ENCODE measurements around the gene DSPP. TPM values are rescaled to one million over a fixed set of nuclear protein-coding genes. Genes with fewer than 3 reads are reported as not detected.

Gene DSPP
- total RNA-seq, 1 experiment from 2014 or later: not detected

DNA sequence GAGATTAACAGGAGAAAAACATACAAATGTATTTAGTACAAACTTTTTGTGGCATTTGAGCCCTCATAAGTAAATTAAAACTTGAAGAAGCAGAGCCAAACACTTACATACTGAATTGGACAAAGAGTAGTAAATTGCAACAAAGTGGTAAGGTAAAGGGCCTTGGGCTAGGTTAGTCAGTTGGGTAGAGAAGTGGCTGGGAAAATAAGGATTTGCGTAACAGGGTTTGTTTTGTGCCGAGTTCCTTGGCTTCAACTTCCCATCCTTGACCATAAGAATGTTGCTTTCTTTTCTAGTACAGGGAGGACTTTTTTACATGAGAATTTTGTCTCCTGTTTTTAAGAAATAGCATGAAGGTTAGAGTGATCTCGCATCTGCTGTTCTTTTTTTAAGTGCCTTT is 33.3 kb upstream of the DSPP start:
- Mint-ChIP-seq H3K4me3 (no peak overlapping the region), H3K4me1 (peaks cover 22% of the 10 kb centered on the region), H3K27ac (no peak overlapping the region), H3K27me3 (ENCODE audit: low read depth) (no peaks in the 10 kb centered on the region), H3K36me3 (0 out of 2 replicates have a peak, but pooled peaks cover 3% of the 10 kb centered on the region), H3K9me3 (peaks cover 7% of the 10 kb centered on the region)
- no peak for DNase-seq (ENCODE audit: low spot score)
- CTCF ChIA-PET: no interaction called here
- POLR2A ChIA-PET: no interaction called here
- ATAC-seq: no peak
- TF ChIP-seq JUN (CRISPR knock-in tag; IDR thresholded peaks at IDR 0.05) (no peak), CBFB (CRISPR knock-in tag; IDR thresholded peaks at IDR 0.05; ENCODE audit: low read depth) (no peak), GABPB1 (CRISPR knock-in tag; IDR thresholded peaks at IDR 0.05) (no peak), ZBTB21 (CRISPR knock-in tag; IDR thresholded peaks at IDR 0.05; ENCODE audit: borderline replicate concordance) (no peak)
- TF ChIP-seq, protein P1, sequence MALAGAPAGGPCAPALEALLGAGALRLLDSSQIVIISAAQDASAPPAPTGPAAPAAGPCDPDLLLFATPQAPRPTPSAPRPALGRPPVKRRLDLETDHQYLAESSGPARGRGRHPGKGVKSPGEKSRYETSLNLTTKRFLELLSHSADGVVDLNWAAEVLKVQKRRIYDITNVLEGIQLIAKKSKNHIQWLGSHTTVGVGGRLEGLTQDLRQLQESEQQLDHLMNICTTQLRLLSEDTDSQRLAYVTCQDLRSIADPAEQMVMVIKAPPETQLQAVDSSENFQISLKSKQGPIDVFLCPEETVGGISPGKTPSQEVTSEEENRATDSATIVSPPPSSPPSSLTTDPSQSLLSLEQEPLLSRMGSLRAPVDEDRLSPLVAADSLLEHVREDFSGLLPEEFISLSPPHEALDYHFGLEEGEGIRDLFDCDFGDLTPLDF (CRISPR knock-in tag; IDR thresholded peaks at IDR 0.05): no peak
- TF ChIP-seq, protein P2, sequence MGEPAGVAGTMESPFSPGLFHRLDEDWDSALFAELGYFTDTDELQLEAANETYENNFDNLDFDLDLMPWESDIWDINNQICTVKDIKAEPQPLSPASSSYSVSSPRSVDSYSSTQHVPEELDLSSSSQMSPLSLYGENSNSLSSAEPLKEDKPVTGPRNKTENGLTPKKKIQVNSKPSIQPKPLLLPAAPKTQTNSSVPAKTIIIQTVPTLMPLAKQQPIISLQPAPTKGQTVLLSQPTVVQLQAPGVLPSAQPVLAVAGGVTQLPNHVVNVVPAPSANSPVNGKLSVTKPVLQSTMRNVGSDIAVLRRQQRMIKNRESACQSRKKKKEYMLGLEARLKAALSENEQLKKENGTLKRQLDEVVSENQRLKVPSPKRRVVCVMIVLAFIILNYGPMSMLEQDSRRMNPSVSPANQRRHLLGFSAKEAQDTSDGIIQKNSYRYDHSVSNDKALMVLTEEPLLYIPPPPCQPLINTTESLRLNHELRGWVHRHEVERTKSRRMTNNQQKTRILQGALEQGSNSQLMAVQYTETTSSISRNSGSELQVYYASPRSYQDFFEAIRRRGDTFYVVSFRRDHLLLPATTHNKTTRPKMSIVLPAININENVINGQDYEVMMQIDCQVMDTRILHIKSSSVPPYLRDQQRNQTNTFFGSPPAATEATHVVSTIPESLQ (CRISPR knock-in tag; IDR thresholded peaks at IDR 0.05): no peak
- TF ChIP-seq, protein P3, sequence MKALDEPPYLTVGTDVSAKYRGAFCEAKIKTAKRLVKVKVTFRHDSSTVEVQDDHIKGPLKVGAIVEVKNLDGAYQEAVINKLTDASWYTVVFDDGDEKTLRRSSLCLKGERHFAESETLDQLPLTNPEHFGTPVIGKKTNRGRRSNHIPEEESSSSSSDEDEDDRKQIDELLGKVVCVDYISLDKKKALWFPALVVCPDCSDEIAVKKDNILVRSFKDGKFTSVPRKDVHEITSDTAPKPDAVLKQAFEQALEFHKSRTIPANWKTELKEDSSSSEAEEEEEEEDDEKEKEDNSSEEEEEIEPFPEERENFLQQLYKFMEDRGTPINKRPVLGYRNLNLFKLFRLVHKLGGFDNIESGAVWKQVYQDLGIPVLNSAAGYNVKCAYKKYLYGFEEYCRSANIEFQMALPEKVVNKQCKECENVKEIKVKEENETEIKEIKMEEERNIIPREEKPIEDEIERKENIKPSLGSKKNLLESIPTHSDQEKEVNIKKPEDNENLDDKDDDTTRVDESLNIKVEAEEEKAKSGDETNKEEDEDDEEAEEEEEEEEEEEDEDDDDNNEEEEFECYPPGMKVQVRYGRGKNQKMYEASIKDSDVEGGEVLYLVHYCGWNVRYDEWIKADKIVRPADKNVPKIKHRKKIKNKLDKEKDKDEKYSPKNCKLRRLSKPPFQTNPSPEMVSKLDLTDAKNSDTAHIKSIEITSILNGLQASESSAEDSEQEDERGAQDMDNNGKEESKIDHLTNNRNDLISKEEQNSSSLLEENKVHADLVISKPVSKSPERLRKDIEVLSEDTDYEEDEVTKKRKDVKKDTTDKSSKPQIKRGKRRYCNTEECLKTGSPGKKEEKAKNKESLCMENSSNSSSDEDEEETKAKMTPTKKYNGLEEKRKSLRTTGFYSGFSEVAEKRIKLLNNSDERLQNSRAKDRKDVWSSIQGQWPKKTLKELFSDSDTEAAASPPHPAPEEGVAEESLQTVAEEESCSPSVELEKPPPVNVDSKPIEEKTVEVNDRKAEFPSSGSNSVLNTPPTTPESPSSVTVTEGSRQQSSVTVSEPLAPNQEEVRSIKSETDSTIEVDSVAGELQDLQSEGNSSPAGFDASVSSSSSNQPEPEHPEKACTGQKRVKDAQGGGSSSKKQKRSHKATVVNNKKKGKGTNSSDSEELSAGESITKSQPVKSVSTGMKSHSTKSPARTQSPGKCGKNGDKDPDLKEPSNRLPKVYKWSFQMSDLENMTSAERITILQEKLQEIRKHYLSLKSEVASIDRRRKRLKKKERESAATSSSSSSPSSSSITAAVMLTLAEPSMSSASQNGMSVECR (CRISPR knock-in tag; IDR thresholded peaks at IDR 0.05; ENCODE audit: borderline replicate concordance): no peak
- TF ChIP-seq, protein P4, sequence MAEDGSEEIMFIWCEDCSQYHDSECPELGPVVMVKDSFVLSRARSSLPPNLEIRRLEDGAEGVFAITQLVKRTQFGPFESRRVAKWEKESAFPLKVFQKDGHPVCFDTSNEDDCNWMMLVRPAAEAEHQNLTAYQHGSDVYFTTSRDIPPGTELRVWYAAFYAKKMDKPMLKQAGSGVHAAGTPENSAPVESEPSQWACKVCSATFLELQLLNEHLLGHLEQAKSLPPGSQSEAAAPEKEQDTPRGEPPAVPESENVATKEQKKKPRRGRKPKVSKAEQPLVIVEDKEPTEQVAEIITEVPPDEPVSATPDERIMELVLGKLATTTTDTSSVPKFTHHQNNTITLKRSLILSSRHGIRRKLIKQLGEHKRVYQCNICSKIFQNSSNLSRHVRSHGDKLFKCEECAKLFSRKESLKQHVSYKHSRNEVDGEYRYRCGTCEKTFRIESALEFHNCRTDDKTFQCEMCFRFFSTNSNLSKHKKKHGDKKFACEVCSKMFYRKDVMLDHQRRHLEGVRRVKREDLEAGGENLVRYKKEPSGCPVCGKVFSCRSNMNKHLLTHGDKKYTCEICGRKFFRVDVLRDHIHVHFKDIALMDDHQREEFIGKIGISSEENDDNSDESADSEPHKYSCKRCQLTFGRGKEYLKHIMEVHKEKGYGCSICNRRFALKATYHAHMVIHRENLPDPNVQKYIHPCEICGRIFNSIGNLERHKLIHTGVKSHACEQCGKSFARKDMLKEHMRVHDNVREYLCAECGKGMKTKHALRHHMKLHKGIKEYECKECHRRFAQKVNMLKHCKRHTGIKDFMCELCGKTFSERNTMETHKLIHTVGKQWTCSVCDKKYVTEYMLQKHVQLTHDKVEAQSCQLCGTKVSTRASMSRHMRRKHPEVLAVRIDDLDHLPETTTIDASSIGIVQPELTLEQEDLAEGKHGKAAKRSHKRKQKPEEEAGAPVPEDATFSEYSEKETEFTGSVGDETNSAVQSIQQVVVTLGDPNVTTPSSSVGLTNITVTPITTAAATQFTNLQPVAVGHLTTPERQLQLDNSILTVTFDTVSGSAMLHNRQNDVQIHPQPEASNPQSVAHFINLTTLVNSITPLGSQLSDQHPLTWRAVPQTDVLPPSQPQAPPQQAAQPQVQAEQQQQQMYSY (CRISPR knock-in tag; IDR thresholded peaks at IDR 0.05): no peak

DNA sequence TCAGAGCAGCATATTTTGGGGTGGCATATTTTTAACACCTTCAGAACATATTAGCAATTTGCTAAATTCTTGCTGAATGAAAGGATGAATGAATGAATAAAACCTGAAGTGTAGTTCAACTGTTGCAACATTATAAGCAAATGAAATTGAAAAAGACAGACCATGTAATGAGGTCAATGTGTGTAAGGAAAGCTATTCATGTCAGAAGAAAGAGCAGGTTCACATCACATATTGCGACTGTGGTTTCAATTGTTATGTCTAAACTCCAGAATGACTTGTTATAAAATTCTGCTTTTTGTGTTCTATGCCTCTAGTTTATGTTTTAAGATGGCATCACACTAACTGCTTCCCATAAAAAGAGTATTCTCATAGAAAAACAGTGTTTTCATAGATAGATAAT is 32.9 kb upstream of the DSPP start:
- ATAC-seq: no peak
- 0 out of 2 replicates have a peak, but pooled peaks cover 3% of the 10 kb centered on the region for H3K36me3 Mint-ChIP-seq
- H3K4me1 Mint-ChIP-seq: peaks cover 24% of the 10 kb centered on the region
- H3K9me3 Mint-ChIP-seq: peaks cover 7% of the 10 kb centered on the region
- no peak overlapping the region for H3K27ac Mint-ChIP-seq
- H3K4me3 Mint-ChIP-seq: no peak overlapping the region
- ChIA-PET POLR2A (no interaction called here), CTCF (no interaction called here)
- no peak for DNase-seq (ENCODE audit: low spot score)
- no peaks in the 10 kb centered on the region for H3K27me3 Mint-ChIP-seq (ENCODE audit: low read depth)
- TF ChIP-seq, protein P5, sequence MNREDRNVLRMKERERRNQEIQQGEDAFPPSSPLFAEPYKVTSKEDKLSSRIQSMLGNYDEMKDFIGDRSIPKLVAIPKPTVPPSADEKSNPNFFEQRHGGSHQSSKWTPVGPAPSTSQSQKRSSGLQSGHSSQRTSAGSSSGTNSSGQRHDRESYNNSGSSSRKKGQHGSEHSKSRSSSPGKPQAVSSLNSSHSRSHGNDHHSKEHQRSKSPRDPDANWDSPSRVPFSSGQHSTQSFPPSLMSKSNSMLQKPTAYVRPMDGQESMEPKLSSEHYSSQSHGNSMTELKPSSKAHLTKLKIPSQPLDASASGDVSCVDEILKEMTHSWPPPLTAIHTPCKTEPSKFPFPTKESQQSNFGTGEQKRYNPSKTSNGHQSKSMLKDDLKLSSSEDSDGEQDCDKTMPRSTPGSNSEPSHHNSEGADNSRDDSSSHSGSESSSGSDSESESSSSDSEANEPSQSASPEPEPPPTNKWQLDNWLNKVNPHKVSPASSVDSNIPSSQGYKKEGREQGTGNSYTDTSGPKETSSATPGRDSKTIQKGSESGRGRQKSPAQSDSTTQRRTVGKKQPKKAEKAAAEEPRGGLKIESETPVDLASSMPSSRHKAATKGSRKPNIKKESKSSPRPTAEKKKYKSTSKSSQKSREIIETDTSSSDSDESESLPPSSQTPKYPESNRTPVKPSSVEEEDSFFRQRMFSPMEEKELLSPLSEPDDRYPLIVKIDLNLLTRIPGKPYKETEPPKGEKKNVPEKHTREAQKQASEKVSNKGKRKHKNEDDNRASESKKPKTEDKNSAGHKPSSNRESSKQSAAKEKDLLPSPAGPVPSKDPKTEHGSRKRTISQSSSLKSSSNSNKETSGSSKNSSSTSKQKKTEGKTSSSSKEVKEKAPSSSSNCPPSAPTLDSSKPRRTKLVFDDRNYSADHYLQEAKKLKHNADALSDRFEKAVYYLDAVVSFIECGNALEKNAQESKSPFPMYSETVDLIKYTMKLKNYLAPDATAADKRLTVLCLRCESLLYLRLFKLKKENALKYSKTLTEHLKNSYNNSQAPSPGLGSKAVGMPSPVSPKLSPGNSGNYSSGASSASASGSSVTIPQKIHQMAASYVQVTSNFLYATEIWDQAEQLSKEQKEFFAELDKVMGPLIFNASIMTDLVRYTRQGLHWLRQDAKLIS (CRISPR knock-in tag; IDR thresholded peaks at IDR 0.05; ENCODE audit: borderline replicate concordance): no peak
- TF ChIP-seq JUN (CRISPR knock-in tag; IDR thresholded peaks at IDR 0.05) (no peak), TEAD4 (CRISPR knock-in tag; IDR thresholded peaks at IDR 0.05) (no peak), TP53 (CRISPR knock-in tag; IDR thresholded peaks at IDR 0.05) (no peak), SP1 (CRISPR knock-in tag; conservative IDR thresholded peaks at IDR 0.05) (no peak), SMAD3 (CRISPR knock-in tag; IDR thresholded peaks at IDR 0.05; ENCODE audit: borderline replicate concordance) (no peak), CREB1 (CRISPR knock-in tag; IDR thresholded peaks at IDR 0.05) (no peak), ZNF423 (CRISPR knock-in tag; IDR thresholded peaks at IDR 0.05) (no peak), ZNF138 (CRISPR knock-in tag; conservative IDR thresholded peaks at IDR 0.05) (no peak)
- TF ChIP-seq, protein P6, sequence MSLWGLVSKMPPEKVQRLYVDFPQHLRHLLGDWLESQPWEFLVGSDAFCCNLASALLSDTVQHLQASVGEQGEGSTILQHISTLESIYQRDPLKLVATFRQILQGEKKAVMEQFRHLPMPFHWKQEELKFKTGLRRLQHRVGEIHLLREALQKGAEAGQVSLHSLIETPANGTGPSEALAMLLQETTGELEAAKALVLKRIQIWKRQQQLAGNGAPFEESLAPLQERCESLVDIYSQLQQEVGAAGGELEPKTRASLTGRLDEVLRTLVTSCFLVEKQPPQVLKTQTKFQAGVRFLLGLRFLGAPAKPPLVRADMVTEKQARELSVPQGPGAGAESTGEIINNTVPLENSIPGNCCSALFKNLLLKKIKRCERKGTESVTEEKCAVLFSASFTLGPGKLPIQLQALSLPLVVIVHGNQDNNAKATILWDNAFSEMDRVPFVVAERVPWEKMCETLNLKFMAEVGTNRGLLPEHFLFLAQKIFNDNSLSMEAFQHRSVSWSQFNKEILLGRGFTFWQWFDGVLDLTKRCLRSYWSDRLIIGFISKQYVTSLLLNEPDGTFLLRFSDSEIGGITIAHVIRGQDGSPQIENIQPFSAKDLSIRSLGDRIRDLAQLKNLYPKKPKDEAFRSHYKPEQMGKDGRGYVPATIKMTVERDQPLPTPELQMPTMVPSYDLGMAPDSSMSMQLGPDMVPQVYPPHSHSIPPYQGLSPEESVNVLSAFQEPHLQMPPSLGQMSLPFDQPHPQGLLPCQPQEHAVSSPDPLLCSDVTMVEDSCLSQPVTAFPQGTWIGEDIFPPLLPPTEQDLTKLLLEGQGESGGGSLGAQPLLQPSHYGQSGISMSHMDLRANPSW (CRISPR knock-in tag; conservative IDR thresholded peaks at IDR 0.05; ENCODE audit: low read depth): no peak
